Trophoblast cell (in vitro differentiated cells and primary cell): ENCODE measurements around the gene RET.

Experiments used
- DNase-seq, 2 donors: peaks; one replicate each; pipeline ENCODE4 v3.0.0-alpha.2; 2016
- H2AFZ ChIP-seq: 2 replicates; pipeline ENCODE4 v1.6.1; 2013; ENCODE audit warnings: low read length, moderate library complexity, mild to moderate bottlenecking; ENCODE audit not compliant: insufficient read depth, poor library complexity
- H2AK5ac ChIP-seq: 2 replicates; pipeline ENCODE4 v1.6.1; 2013; ENCODE audit warnings: mild to moderate bottlenecking, low read length
- H2BK120ac ChIP-seq: 2 replicates; pipeline ENCODE4 v1.6.1; 2013; ENCODE audit warnings: low read length, mild to moderate bottlenecking, moderate library complexity; ENCODE audit not compliant: insufficient read depth, poor library complexity
- H2BK12ac ChIP-seq: 2 replicates; pipeline ENCODE4 v1.6.1; 2013; ENCODE audit warnings: mild to moderate bottlenecking, low read length, moderate library complexity
- H2BK5ac ChIP-seq: 2 replicates; pipeline ENCODE4 v1.6.1; 2013; ENCODE audit warnings: low read length, low read depth, moderate library complexity, mild to moderate bottlenecking; ENCODE audit not compliant: poor library complexity
- H3K14ac ChIP-seq: 2 replicates; pipeline ENCODE4 v1.6.1; 2013; ENCODE audit warnings: mild to moderate bottlenecking, low read length
- H3K18ac ChIP-seq: 2 replicates; pipeline ENCODE4 v1.6.1; 2013; ENCODE audit warnings: mild to moderate bottlenecking, low read length
- H3K23ac ChIP-seq: 2 replicates; pipeline ENCODE4 v1.6.1; 2013; ENCODE audit warnings: low read length
- H3K27ac ChIP-seq: 2 replicates; pipeline ENCODE4 v1.5.1; 2013; ENCODE audit warnings: low read depth, mild to moderate bottlenecking, inconsistent platforms, low read length, moderate library complexity
- H3K27me3 ChIP-seq: 2 replicates; pipeline ENCODE4 v1.6.1; 2013; ENCODE audit warnings: inconsistent platforms, mild to moderate bottlenecking, low read length, moderate library complexity; ENCODE audit not compliant: insufficient read depth
- H3K36me3 ChIP-seq, 2 experiments: 1 replicate in 1 of 2; 2 replicates in 1 of 2; pipeline ENCODE4 v1.6.1; 2013; ENCODE audit warnings: low read length in 2 of 2, mild to moderate bottlenecking in 2 of 2, moderate library complexity in 1 of 2; ENCODE audit not compliant: insufficient read depth in 2 of 2, control insufficient read depth in 1 of 2
- H3K4ac ChIP-seq: 2 replicates; pipeline ENCODE4 v1.6.1; 2013; ENCODE audit warnings: low read depth, mild to moderate bottlenecking, low read length, moderate library complexity
- H3K4me1 ChIP-seq, 2 experiments: 1 replicate in 1 of 2; 2 replicates in 1 of 2; pipeline ENCODE4 v1.6.1; 2013; ENCODE audit warnings: low read length in 2 of 2, mild to moderate bottlenecking in 2 of 2, moderate library complexity in 1 of 2; ENCODE audit not compliant: insufficient read depth in 2 of 2, control insufficient read depth in 1 of 2
- H3K4me2 ChIP-seq: 2 replicates; pipeline ENCODE4 v1.6.1; 2013; ENCODE audit warnings: inconsistent platforms, mild to moderate bottlenecking, low read length, moderate library complexity
- H3K4me3 ChIP-seq: 2 replicates; pipeline ENCODE4 v1.5.1; 2013; ENCODE audit warnings: mild to moderate bottlenecking, low read depth, low read length, inconsistent platforms
- H3K79me1 ChIP-seq: one replicate; pipeline ENCODE4 v1.6.1; 2013; ENCODE audit warnings: low read length
- H3K79me2 ChIP-seq: 2 replicates; pipeline ENCODE4 v1.6.1; 2013; ENCODE audit warnings: low read length, mild to moderate bottlenecking; ENCODE audit not compliant: control insufficient read depth, insufficient read depth, poor library complexity
- H3K9ac ChIP-seq: 2 replicates; pipeline ENCODE4 v1.6.1; 2013; ENCODE audit warnings: mild to moderate bottlenecking, low read length
- H3K9me3 ChIP-seq: 2 replicates; pipeline ENCODE4 v1.6.1; 2013; ENCODE audit warnings: low read depth, mild to moderate bottlenecking, control low read depth, inconsistent platforms, low read length; ENCODE audit not compliant: insufficient read depth
- H4K12ac ChIP-seq: 2 replicates; pipeline ENCODE4 v1.6.1; 2013; ENCODE audit warnings: low read depth, mild to moderate bottlenecking, low read length, moderate library complexity
- H4K8ac ChIP-seq: 2 replicates; pipeline ENCODE4 v1.6.1; 2013; ENCODE audit warnings: low read depth, mild to moderate bottlenecking, low read length, moderate library complexity
- H4K91ac ChIP-seq: one replicate; pipeline ENCODE4 v1.6.1; 2013; ENCODE audit warnings: low read depth, mild to moderate bottlenecking, low read length, moderate library complexity
- WGBS: extraction: QIAGEN DNeasy Blood & Tissue Kit; methylation state at CpG from one replicate; pipeline ENCODE4 v1.1.7; 2013; ENCODE audit warnings: missing lambda C conversion rate; ENCODE audit not compliant: insufficient read length, insufficient coverage; ENCODE audit errors: extremely low coverage; 5-methylcytosine and 5-hydroxymethylcytosine counted together

The RET gene

DNA sequence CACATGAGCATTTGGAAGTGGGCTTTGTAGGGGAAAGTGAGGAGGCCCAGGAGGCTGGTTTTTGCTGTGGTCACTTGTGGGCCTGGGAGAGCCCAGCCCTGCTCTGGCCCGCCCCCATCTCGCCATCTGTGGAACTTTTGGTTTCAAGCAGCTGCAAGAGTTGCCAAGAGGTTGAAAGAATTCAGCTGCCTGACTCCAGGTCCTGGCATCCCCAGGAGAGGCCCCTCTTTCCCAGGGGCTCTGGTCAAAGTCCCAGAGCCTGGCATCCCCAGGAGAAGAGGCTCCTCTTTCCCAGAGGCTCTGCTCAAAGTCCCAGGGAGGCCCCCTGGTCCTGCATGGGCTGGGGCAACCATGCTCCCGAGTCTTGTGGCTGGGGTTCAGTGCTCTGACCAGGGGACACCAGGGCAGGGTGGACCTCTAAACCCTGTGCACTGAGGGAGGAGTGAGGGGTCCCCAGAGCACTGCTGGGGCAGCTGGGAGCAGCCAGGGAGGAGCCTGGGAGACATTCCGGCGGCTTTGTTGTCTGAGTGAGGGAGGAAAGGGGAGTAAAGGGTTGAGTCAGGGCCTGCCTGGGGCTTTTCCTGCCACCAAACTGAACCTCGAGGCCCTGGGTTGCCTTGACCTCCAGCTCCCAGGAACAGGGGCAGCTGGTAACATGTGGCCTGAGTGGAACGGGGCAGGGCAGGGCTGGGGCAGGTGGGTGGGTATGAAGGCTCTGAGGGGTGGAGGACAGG is 33.6 kb downstream of the RET start:
- peaks cover 8 to 19% of the 10 kb centered on the region in 2 experiments for H3K4me1 ChIP-seq
- no CpG with 5 or more reads among the region's 7 CpGs for WGBS
- no peak overlapping the region for H2BK5ac ChIP-seq
- DNase-seq = no peak
- H3K23ac ChIP-seq = no peak overlapping the region
- no peaks in the 10 kb centered on the region for H3K27me3 ChIP-seq
- H3K9ac ChIP-seq = no peak overlapping the region
- H3K9me3 ChIP-seq = no peaks in the 10 kb centered on the region
- peak overlapping the region; percentile 23 for H2BK120ac ChIP-seq
- H3K18ac ChIP-seq = no peak overlapping the region
- peaks cover 4% of the 10 kb centered on the region for H3K79me1 ChIP-seq
- no peak overlapping the region for H3K4me3 ChIP-seq
- no peak overlapping the region for H3K4me2 ChIP-seq
- H2BK12ac ChIP-seq = peak overlapping the region; percentile 28
- H3K79me2 ChIP-seq = no peaks in the 10 kb centered on the region
- no peak overlapping the region for H4K12ac ChIP-seq
- H2AFZ ChIP-seq = peak overlapping the region; percentile 9
- no peak overlapping the region for H2AK5ac ChIP-seq
- peak overlapping the region; percentile 34 for H4K91ac ChIP-seq
- no peaks in the 10 kb centered on the region for H3K36me3 ChIP-seq
- peak overlapping the region; percentile 17 for H3K14ac ChIP-seq
- no peak overlapping the region for H4K8ac ChIP-seq
- no peak overlapping the region for H3K4ac ChIP-seq
- H3K27ac ChIP-seq = no peak overlapping the region

DNA sequence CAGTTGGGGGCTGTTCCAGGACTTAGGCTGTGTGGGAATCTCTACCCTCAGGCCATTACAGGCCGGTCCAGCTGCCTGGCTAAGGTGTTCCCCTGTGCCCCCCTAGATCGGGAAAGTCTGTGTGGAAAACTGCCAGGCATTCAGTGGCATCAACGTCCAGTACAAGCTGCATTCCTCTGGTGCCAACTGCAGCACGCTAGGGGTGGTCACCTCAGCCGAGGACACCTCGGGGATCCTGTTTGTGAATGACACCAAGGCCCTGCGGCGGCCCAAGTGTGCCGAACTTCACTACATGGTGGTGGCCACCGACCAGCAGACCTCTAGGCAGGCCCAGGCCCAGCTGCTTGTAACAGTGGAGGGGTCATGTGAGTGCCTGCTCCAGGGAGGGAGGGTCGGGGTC is 34.2 kb downstream of the RET start:
- H3K9me3 ChIP-seq = no peaks in the 10 kb centered on the region
- no peaks in the 10 kb centered on the region for H3K27me3 ChIP-seq
- H3K14ac ChIP-seq = no peak overlapping the region
- no peak overlapping the region for H2BK5ac ChIP-seq
- H2AFZ ChIP-seq = no peak overlapping the region
- DNase-seq = no peak
- no peak overlapping the region for H3K27ac ChIP-seq
- peaks cover 4% of the 10 kb centered on the region for H3K79me1 ChIP-seq
- H4K8ac ChIP-seq = no peak overlapping the region
- no peak overlapping the region for H4K91ac ChIP-seq
- no peak overlapping the region for H3K18ac ChIP-seq
- no peak overlapping the region for H3K9ac ChIP-seq
- H3K4ac ChIP-seq = no peak overlapping the region
- peaks cover 8 to 19% of the 10 kb centered on the region in 2 experiments for H3K4me1 ChIP-seq
- no peaks in the 10 kb centered on the region for H3K79me2 ChIP-seq
- H2BK12ac ChIP-seq = no peak overlapping the region
- H3K4me3 ChIP-seq = no peak overlapping the region
- no peak overlapping the region for H2AK5ac ChIP-seq
- no peak overlapping the region for H4K12ac ChIP-seq
- H3K23ac ChIP-seq = no peak overlapping the region
- H3K4me2 ChIP-seq = no peak overlapping the region
- peak overlapping the region; percentile 14 for H2BK120ac ChIP-seq
- H3K36me3 ChIP-seq = no peaks in the 10 kb centered on the region
- no CpG with 5 or more reads among the region's 11 CpGs for WGBS

GRCh38 chr10:43111921-43112607 is 35.2 kb downstream of the RET start:
- H3K79me1 ChIP-seq = peaks cover 4% of the 10 kb centered on the region
- H3K79me2 ChIP-seq = no peaks in the 10 kb centered on the region
- H2BK12ac ChIP-seq = no peak overlapping the region
- H3K18ac ChIP-seq = no peak overlapping the region
- H3K36me3 ChIP-seq = no peaks in the 10 kb centered on the region
- H4K91ac ChIP-seq = no peak overlapping the region
- no peak overlapping the region for H2AFZ ChIP-seq
- H3K9ac ChIP-seq = no peak overlapping the region
- H3K4me1 ChIP-seq = peaks cover 8 to 19% of the 10 kb centered on the region in 2 experiments
- no peak overlapping the region for H4K12ac ChIP-seq
- no CpG with 5 or more reads among the region's 17 CpGs for WGBS
- no peak overlapping the region for H2AK5ac ChIP-seq
- no peak overlapping the region for H3K23ac ChIP-seq
- no peak overlapping the region for H3K4ac ChIP-seq
- H3K27me3 ChIP-seq = no peaks in the 10 kb centered on the region
- H2BK120ac ChIP-seq = no peak overlapping the region
- H3K27ac ChIP-seq = no peak overlapping the region
- H3K4me3 ChIP-seq = no peak overlapping the region
- no peak overlapping the region for H2BK5ac ChIP-seq
- no peaks in the 10 kb centered on the region for H3K9me3 ChIP-seq
- no peak overlapping the region for H3K14ac ChIP-seq
- H3K4me2 ChIP-seq = no peak overlapping the region
- DNase-seq = no peak
- no peak overlapping the region for H4K8ac ChIP-seq

DNA sequence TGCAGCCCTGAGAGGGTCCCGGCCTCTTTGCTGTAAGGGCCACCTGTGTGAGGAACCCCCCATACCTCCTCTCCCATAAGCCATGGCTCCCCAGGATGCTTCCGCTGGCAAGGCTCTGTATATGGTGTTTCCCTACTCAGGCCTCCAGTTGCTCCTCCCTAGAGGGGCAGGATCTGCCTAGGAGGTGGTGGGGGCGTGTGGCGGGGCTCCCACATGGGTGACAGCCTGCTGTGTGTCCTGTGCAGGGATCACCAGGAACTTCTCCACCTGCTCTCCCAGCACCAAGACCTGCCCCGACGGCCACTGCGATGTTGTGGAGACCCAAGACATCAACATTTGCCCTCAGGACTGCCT is 35.7 kb downstream of the RET start:
- H3K79me2 ChIP-seq = no peaks in the 10 kb centered on the region
- no peak overlapping the region for H3K4me3 ChIP-seq
- no peak overlapping the region for H4K12ac ChIP-seq
- H3K4me2 ChIP-seq = no peak overlapping the region
- DNase-seq = no peak
- WGBS = no CpG with 5 or more reads among the region's 7 CpGs
- no peak overlapping the region for H3K27ac ChIP-seq
- no peaks in the 10 kb centered on the region for H3K27me3 ChIP-seq
- H3K18ac ChIP-seq = no peak overlapping the region
- H3K4ac ChIP-seq = no peak overlapping the region
- H3K4me1 ChIP-seq = peaks cover 8 to 19% of the 10 kb centered on the region in 2 experiments
- H3K23ac ChIP-seq = no peak overlapping the region
- no peaks in the 10 kb centered on the region for H3K36me3 ChIP-seq
- no peak overlapping the region for H2AFZ ChIP-seq
- no peak overlapping the region for H4K91ac ChIP-seq
- no peak overlapping the region for H3K14ac ChIP-seq
- H2BK12ac ChIP-seq = no peak overlapping the region
- no peak overlapping the region for H2AK5ac ChIP-seq
- H2BK5ac ChIP-seq = no peak overlapping the region
- no peak overlapping the region for H4K8ac ChIP-seq
- H3K9me3 ChIP-seq = no peaks in the 10 kb centered on the region
- no peak overlapping the region for H2BK120ac ChIP-seq
- H3K9ac ChIP-seq = no peak overlapping the region
- peaks cover 4% of the 10 kb centered on the region for H3K79me1 ChIP-seq
